Keratinocyte (primary cell): ENCODE results near the gene GCNT2.

Experiments
- CTCF ChIP-seq, 3 experiments: IDR thresholded peaks in 1 of 3; conservative IDR thresholded peaks in 1 of 3; optimal IDR thresholded peaks in 1 of 3; 2 replicates in 2 of 3; 3 replicates in 1 of 3; pipeline versions ENCODE3 to v1.5.1; 2011; ENCODE audit warnings: low read length in 3 of 3, mild to moderate bottlenecking in 3 of 3, moderate library complexity in 2 of 3, control low read depth in 1 of 3, inconsistent platforms in 1 of 3; ENCODE audit not compliant: insufficient read depth in 2 of 3; ENCODE audit errors: extremely low read depth in 1 of 3
- EZH2 ChIP-seq: IDR thresholded peaks from one replicate; pipeline ENCODE4 v1.6.1; 2012; ENCODE audit warnings: inconsistent platforms, mild to moderate bottlenecking, low read length, moderate library complexity

- TF ChIP-seq CTCF (optimal IDR thresholded peaks at IDR 0.05 in 1 of 3, IDR thresholded peaks at IDR 0.05 in 1 of 3, conservative IDR thresholded peaks at IDR 0.05 in 1 of 3; ENCODE audit: extremely low read depth in 1 of 3, insufficient read depth in 2 of 3, low read length in 3 of 3) (no peak), EZH2 (no peak)
Observed at GRCh38 chr6:10659699-10660348, 138.7 kb downstream of the GCNT2 start.
